NCI-H187 (cell line): Measurements from ENCODE around the gene ADNP2.

Experiments
- DNase-seq, 2 experiments: peaks; one replicate each; lab custom pipeline; 2025; lab: John Stamatoyannopoulos, UW

ADNP2 gene

GRCh38 chr18:80108739-80109675, at the start of gene ADNP2:
TSS of gene ADNP2 (plus strand) at chr18:80109262. CDS start at chr18:80117543, 8,281 bp downstream.
- peak; percentile 14 to 42 for DNase-seq

- no peak for DNase-seq
Observed at GRCh38 chr18:80059945-80060344, 49.1 kb upstream of the ADNP2 start.

GRCh38 chr18:80065705-80066104, 43.4 kb upstream of the ADNP2 start:
- no peak for DNase-seq

GRCh38 chr18:80067321-80067720, 41.7 kb upstream of the ADNP2 start:
- DNase-seq = no peak

- no peak for DNase-seq
Observed at GRCh38 chr18:80067897-80068296, 41.2 kb upstream of the ADNP2 start.

- DNase-seq = no peak
Observed at GRCh38 chr18:80068571-80069272, 40.3 kb upstream of the ADNP2 start.

GRCh38 chr18:80070825-80071224, 38.2 kb upstream of the ADNP2 start:
- DNase-seq = no peak

GRCh38 chr18:80074183-80074582, 34.9 kb upstream of the ADNP2 start:
- no peak for DNase-seq

- no peak for DNase-seq
Observed at GRCh38 chr18:80074697-80075096, 34.4 kb upstream of the ADNP2 start.

- no peak for DNase-seq
Observed at GRCh38 chr18:80075940-80076339, 33.1 kb upstream of the ADNP2 start.

- DNase-seq = no peak
Observed at GRCh38 chr18:80076379-80076778, 32.7 kb upstream of the ADNP2 start.

- DNase-seq = no peak
Observed at GRCh38 chr18:80077873-80078272, 31.2 kb upstream of the ADNP2 start.

- no peak for DNase-seq
Observed at GRCh38 chr18:80086281-80086680, 22.8 kb upstream of the ADNP2 start.

GRCh38 chr18:80088036-80088435, 21.0 kb upstream of the ADNP2 start:
- DNase-seq = no peak

- DNase-seq = no peak
Observed at GRCh38 chr18:80088823-80089222, 20.2 kb upstream of the ADNP2 start.

- DNase-seq = no peak
Observed at GRCh38 chr18:80095414-80095813, 13.6 kb upstream of the ADNP2 start.

GRCh38 chr18:80096032-80096565, 13.0 kb upstream of the ADNP2 start:
- DNase-seq = no peak

- DNase-seq = no peak
Observed at GRCh38 chr18:80097201-80097600, 11.9 kb upstream of the ADNP2 start.

- no peak for DNase-seq
Observed at GRCh38 chr18:80103231-80103630, 5.8 kb upstream of the ADNP2 start.

GRCh38 chr18:80104364-80104779, 4.7 kb upstream of the ADNP2 start:
- no peak for DNase-seq

- no peak for DNase-seq
Observed at GRCh38 chr18:80105369-80106167, 3.5 kb upstream of the ADNP2 start.

- no peak for DNase-seq
Observed at GRCh38 chr18:80106482-80107051, 2.5 kb upstream of the ADNP2 start.
